OCI-LY7 (cell line): ENCODE results near the gene CCNI2. TPM values are rescaled to one million over a fixed set of nuclear protein-coding genes. Genes with fewer than 3 reads are reported as not detected.

Experiments used
- BruUV-seq: library from RNA; stranded (reverse); fragments of 400-500 nt; replicated peaks from 2 replicates; lab custom pipeline; 2021; lab: Mats Ljungman, UMichigan
- CTCF ChIA-PET: fragments of 300-600 bp; sonication (Branson Sonifier 250); formaldehyde crosslinking; loops from one replicate; lab custom pipeline; 2022; ENCODE audit warnings: antibody characterized with exemption; ENCODE audit not compliant: unreplicated experiment; lab: Charles Lee
- POLR2A ChIA-PET: fragments of 300-600 bp; sonication (Branson Sonifier 250); formaldehyde crosslinking; loops from one replicate; lab custom pipeline; 2022; ENCODE audit warnings: antibody characterized with exemption; lab: Charles Lee
- DNase-seq: peaks from one replicate; pipeline ENCODE4 v3.0.0-alpha.2; 2015; ENCODE audit warnings: low spot score
- H2AFZ ChIP-seq: fragments of 200-600 bp; sonication (generic), shearing (Covaris generic); 2 replicates; pipeline ENCODE4 v1.6.1; 2014; ENCODE audit warnings: mild to moderate bottlenecking, antibody characterized with exemption, low read length, moderate library complexity
- H3K27ac ChIP-seq: fragments of 200-600 bp; sonication (generic); 2 replicates; pipeline ENCODE4 v1.5.1; 2014; ENCODE audit warnings: mixed run types, low read depth, mild to moderate bottlenecking, moderate library complexity, low read length, inconsistent platforms; ENCODE audit not compliant: poor library complexity, severe bottlenecking
- H3K36me3 ChIP-seq: fragments of 200-600 bp; sonication (generic); 2 replicates; pipeline ENCODE4 v1.6.1; 2014; ENCODE audit warnings: mild to moderate bottlenecking, antibody characterized with exemption, low read length, moderate library complexity, mixed read lengths; ENCODE audit not compliant: insufficient read depth
- H3K4me1 ChIP-seq: fragments of 200-600 bp; sonication (generic); 2 replicates; pipeline ENCODE4 v1.5.1; 2014; ENCODE audit warnings: mild to moderate bottlenecking, low read length; ENCODE audit not compliant: insufficient read depth, poor library complexity, severe bottlenecking
- H3K4me2 ChIP-seq: fragments of 200-600 bp; sonication (generic); 2 replicates; pipeline ENCODE4 v1.6.1; 2014; ENCODE audit warnings: mild to moderate bottlenecking, low read length
- H3K4me3 ChIP-seq: fragments of 200-600 bp; sonication (generic); 2 replicates; pipeline ENCODE4 v1.5.1; 2014; ENCODE audit warnings: mild to moderate bottlenecking, low read depth, low read length; ENCODE audit not compliant: poor library complexity, severe bottlenecking
- H3K79me2 ChIP-seq: fragments of 200-600 bp; sonication (generic); 2 replicates; pipeline ENCODE4 v1.6.1; 2016; ENCODE audit warnings: low read depth, mild to moderate bottlenecking, low read length, moderate library complexity, mixed read lengths; ENCODE audit not compliant: insufficient read depth
- H3K9me2 ChIP-seq: fragments of 200-600 bp; sonication (generic); 2 replicates; pipeline ENCODE4 v1.6.1; 2016; ENCODE audit warnings: mild to moderate bottlenecking, low read length, mixed read lengths; ENCODE audit not compliant: insufficient read depth
- H3K9me3 ChIP-seq: fragments of 200-600 bp; sonication (generic); 2 replicates; pipeline ENCODE4 v1.6.1; 2014; ENCODE audit warnings: mild to moderate bottlenecking, mixed run types, low read length, mixed read lengths
- H4K20me1 ChIP-seq: fragments of 200-600 bp; sonication (generic); 2 replicates; pipeline ENCODE4 v1.6.1; 2014; ENCODE audit warnings: mild to moderate bottlenecking, antibody characterized with exemption, low read length, moderate library complexity, mixed read lengths; ENCODE audit not compliant: insufficient read depth
- CTCF ChIP-seq: fragments of 200-600 bp; sonication (generic); conservative IDR thresholded peaks from 2 replicates; pipeline ENCODE4 v1.5.1; 2014; ENCODE audit warnings: mild to moderate bottlenecking, antibody characterized with exemption, low read length, moderate library complexity, mixed read lengths
- EZH2phosphoT487 ChIP-seq: fragments of 200-600 bp; sonication (generic); IDR thresholded peaks from 2 replicates; pipeline ENCODE4 v1.6.1; 2018; ENCODE audit warnings: low read depth, borderline replicate concordance, mild to moderate bottlenecking, mixed run types, antibody characterized with exemption, low read length, moderate library complexity, mixed read lengths
- intact Hi-C: fragments of 100-400 bp; cut with micrococcal nuclease; formaldehyde crosslinking; loops from one replicate; pipeline ENCODE4 v1.10.0; 2022; ENCODE audit not compliant: unreplicated experiment
- total RNA-seq, 2 experiments: library from RNA; depleted of rRNA in 1 of 2; stranded (reverse); fragments of >200 nt in 1 of 2; shearing (Covaris generic) in 1 of 2; gene quantifications; 2 replicates each; pipeline ENCODE4 v1.2.3, GENCODE V29; 2014 to 2022

Gene CCNI2
- total RNA-seq, 2 experiments from 2014 or later, result not detected

DNA sequence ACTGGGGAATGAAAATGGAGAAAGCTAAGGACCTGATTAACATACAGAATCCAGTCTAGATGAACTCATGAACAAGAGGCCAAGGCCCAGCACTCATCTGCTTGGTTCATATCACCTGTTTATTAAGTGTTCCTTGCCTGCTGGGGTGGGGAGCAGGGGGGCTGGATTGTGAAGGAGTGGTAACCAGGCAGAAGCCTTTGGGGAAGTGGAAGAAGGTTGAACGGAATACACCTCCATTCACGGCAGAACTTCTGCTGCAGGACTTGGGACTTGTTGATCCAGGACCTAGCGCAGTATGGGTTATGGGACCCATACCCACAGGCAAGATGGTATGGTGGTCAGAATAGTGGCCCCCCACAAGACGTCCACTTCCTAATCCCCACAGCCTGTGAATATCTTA, 38.6 kb downstream of the CCNI2 start:
- Histone ChIP-seq H3K4me3 (no peak overlapping the region), H3K27ac (no peak overlapping the region), H3K4me2 (no peak overlapping the region), H3K9me3 (no peaks in the 10 kb centered on the region), H2AFZ (no peak overlapping the region), H4K20me1 (no peaks in the 10 kb centered on the region), H3K79me2 (no peaks in the 10 kb centered on the region), H3K9me2 (no peaks in the 10 kb centered on the region), H3K36me3 (no peaks in the 10 kb centered on the region), H3K4me1 (no peaks in the 10 kb centered on the region)
- TF ChIP-seq EZH2phosphoT487 (no peak), CTCF (no peak)
- intact Hi-C loops, result no loop called here
- ChIA-PET CTCF (no interaction called here), POLR2A (interaction anchor here (0.7 kb wide), 1 partner anchor 181 kb away, joined by 3 read pairs; no protein-coding TSS in a partner anchor)
- no peak for DNase-seq
- BruUV-seq, result no TSS peak

GRCh38 chr5:132787076-132787475, 39.9 kb downstream of the CCNI2 start:
- H2AFZ ChIP-seq, result no peak overlapping the region
- intact Hi-C loops, result no loop called here
- H3K9me3 ChIP-seq, result no peaks in the 10 kb centered on the region
- DNase-seq, result no peak
- H3K27ac ChIP-seq, result no peak overlapping the region
- H3K4me3 ChIP-seq, result no peak overlapping the region
- POLR2A ChIA-PET, result interaction anchor here (0.9 kb wide), 1 partner anchor 49 kb away, joined by 3 read pairs; the partner anchor contains the start of gene KIF3A
- H3K4me1 ChIP-seq, result no peaks in the 10 kb centered on the region
- CTCF ChIA-PET, result no interaction called here
- H4K20me1 ChIP-seq, result no peaks in the 10 kb centered on the region
- H3K4me2 ChIP-seq, result no peak overlapping the region
- TF ChIP-seq CTCF (no peak), EZH2phosphoT487 (no peak)
- H3K36me3 ChIP-seq, result no peaks in the 10 kb centered on the region
- no TSS peak for BruUV-seq
- no peaks in the 10 kb centered on the region for H3K9me2 ChIP-seq
- no peaks in the 10 kb centered on the region for H3K79me2 ChIP-seq

DNA sequence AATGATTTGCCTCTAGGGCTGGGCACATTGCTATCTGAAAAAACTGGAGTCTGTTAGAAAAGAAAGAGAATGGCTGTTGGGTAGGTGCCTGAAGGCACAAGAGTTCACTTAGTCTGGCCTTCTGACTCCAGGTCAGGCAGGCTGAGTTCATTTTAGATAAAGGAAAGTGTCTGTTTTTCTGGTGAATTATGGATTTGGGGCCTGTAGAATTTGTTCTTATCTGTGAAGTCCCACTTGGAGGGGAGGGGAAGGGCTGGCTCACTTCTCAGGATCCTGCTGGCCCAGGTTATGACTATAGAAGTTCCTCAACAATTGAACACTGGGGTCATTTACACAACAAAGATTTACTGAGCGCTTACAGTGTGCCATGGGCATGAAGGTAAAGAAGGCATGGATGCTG, 41.3 kb downstream of the CCNI2 start:
- POLR2A ChIA-PET, result no interaction called here
- no peaks in the 10 kb centered on the region for H3K4me1 ChIP-seq
- H3K9me3 ChIP-seq, result no peaks in the 10 kb centered on the region
- no peaks in the 10 kb centered on the region for H3K79me2 ChIP-seq
- CTCF ChIA-PET, result no interaction called here
- H4K20me1 ChIP-seq, result no peaks in the 10 kb centered on the region
- BruUV-seq, result no TSS peak
- no peak overlapping the region for H2AFZ ChIP-seq
- no peak overlapping the region for H3K4me2 ChIP-seq
- DNase-seq, result no peak
- H3K27ac ChIP-seq, result no peak overlapping the region
- no peaks in the 10 kb centered on the region for H3K36me3 ChIP-seq
- H3K9me2 ChIP-seq, result no peaks in the 10 kb centered on the region
- no peak overlapping the region for H3K4me3 ChIP-seq
- TF ChIP-seq CTCF, result no peak
- no peak for TF ChIP-seq EZH2phosphoT487
- intact Hi-C loops, result no loop called here
